HCT116 (cell line): ENCODE data around the gene ZWILCH. TPM values are rescaled to one million over a fixed set of nuclear protein-coding genes. Genes with fewer than 3 reads are reported as not detected.

ENCODE experiments used
- ATAC-seq: fragments of 200-7000 bp; cut with Tn5 transposase; 2 replicates; pipeline ENCODE4 v1.9.1; 2020; ENCODE audit warnings: mild to moderate bottlenecking, moderate library complexity
- BruUV-seq: library from RNA; stranded (reverse); fragments of 400-500 nt; replicated peaks from 2 replicates; lab custom pipeline; 2021; lab: Mats Ljungman, UMichigan
- CTCF ChIA-PET: fragments of 300-600 bp; sonication (Branson Sonifier 250); formaldehyde crosslinking; loops from one replicate; lab custom pipeline; 2021; ENCODE audit warnings: antibody characterized with exemption; lab: Charles Lee
- POLR2A ChIA-PET: fragments of 300-600, 350-600 bp; sonication (Branson Sonifier 250); formaldehyde crosslinking; loops from one replicate; lab custom pipeline; 2021; ENCODE audit warnings: antibody characterized with exemption; lab: Charles Lee
- RAD21 ChIA-PET, 2 experiments: fragments of 300-600 bp; sonication (Branson Sonifier 250); formaldehyde crosslinking; loops; one replicate each; lab custom pipeline; 2023; ENCODE audit warnings: low total read pairs in 2 of 2; ENCODE audit not compliant: uncharacterized antibody in 2 of 2, unreplicated experiment in 2 of 2, low non-redundant PET in 1 of 2; lab: Charles Lee
- DNase-seq: peaks from one replicate; pipeline ENCODE4 v3.0.0-alpha.2; 2010; ENCODE audit warnings: low read depth, low spot score
- H2AFZ ChIP-seq: fragments of 200-600 bp; shearing (Covaris generic), sonication (generic); 2 replicates; pipeline ENCODE4 v1.6.1; 2017; ENCODE audit warnings: low read depth, mixed run types, mixed read lengths, antibody characterized with exemption, low read length; ENCODE audit not compliant: poor library complexity, severe bottlenecking
- H3K27ac ChIP-seq: 2 replicates; pipeline ENCODE4 v1.5.1; 2012; ENCODE audit warnings: low read depth, low read length
- H3K27me3 ChIP-seq: fragments of 200-600 bp; sonication (generic); 2 replicates; pipeline ENCODE4 v1.6.1; 2016; ENCODE audit warnings: mixed run types, low read length, mixed read lengths; ENCODE audit not compliant: insufficient read depth
- H3K36me3 ChIP-seq, 2 experiments: fragments of 200-500 bp in 1 of 2; fragments of 200-600 bp in 1 of 2; sonication (Bioruptor generic) in 1 of 2; sonication (generic) in 1 of 2; 2 replicates each; pipeline versions ENCODE4 v1.5.1 to v1.6.1; 2014 to 2016; ENCODE audit warnings: low read length in 2 of 2, inconsistent platforms in 1 of 2, mixed read lengths in 1 of 2, mixed run types in 1 of 2; ENCODE audit not compliant: insufficient read depth in 2 of 2, control insufficient read depth in 1 of 2
- H3K4me1 ChIP-seq, 2 experiments: fragments of 200-600 bp in 1 of 2; sonication (generic) in 1 of 2; 2 replicates each; pipeline versions ENCODE4 v1.5.1 to v1.6.1; 2012 to 2017; ENCODE audit warnings: low read length in 2 of 2, inconsistent platforms in 1 of 2, mild to moderate bottlenecking in 1 of 2, mixed read lengths in 1 of 2, mixed run types in 1 of 2, moderate library complexity in 1 of 2; ENCODE audit not compliant: insufficient read depth in 2 of 2, control insufficient read depth in 1 of 2
- H3K4me2 ChIP-seq: fragments of 200-600 bp; sonication (generic); 2 replicates; pipeline ENCODE4 v1.6.1; 2017; ENCODE audit warnings: mixed run types, low read length, mixed read lengths
- H3K4me3 ChIP-seq, 2 experiments: fragments of 200-600 bp in 1 of 2; sonication (generic) in 1 of 2; replicated peaks in 1 of 2; 2 replicates each; pipeline ENCODE4 v1.5.1; 2011 to 2016; ENCODE audit warnings: low read length in 2 of 2, control low read depth in 1 of 2, low read depth in 1 of 2, mild to moderate bottlenecking in 1 of 2, mixed read lengths in 1 of 2, mixed run types in 1 of 2
- H3K79me2 ChIP-seq: fragments of 200-600 bp; sonication (generic); 2 replicates; pipeline ENCODE4 v1.6.1; 2017; ENCODE audit warnings: mild to moderate bottlenecking, mixed run types, low read length, moderate library complexity, mixed read lengths; ENCODE audit not compliant: insufficient read depth
- H3K9ac ChIP-seq: fragments of 200-600 bp; sonication (generic); 2 replicates; pipeline ENCODE4 v1.6.1; 2016; ENCODE audit warnings: low read length, mixed read lengths
- H3K9me2 ChIP-seq: fragments of 200-600 bp; sonication (generic), shearing (Covaris generic); 2 replicates; pipeline ENCODE4 v1.6.1; 2017; ENCODE audit warnings: mixed run types, mild to moderate bottlenecking, moderate library complexity; ENCODE audit not compliant: insufficient read depth
- H3K9me3 ChIP-seq, 2 experiments: fragments of 200-500 bp in 1 of 2; fragments of 200-600 bp in 1 of 2; sonication (Bioruptor generic) in 1 of 2; sonication (generic) in 1 of 2; 2 replicates each; pipeline ENCODE4 v1.6.1; 2014 to 2017; ENCODE audit warnings: low read length in 2 of 2, mixed read lengths in 2 of 2, inconsistent platforms in 1 of 2, low read depth in 1 of 2, mild to moderate bottlenecking in 1 of 2, mixed run types in 1 of 2, moderate library complexity in 1 of 2; ENCODE audit not compliant: control insufficient read depth in 1 of 2, insufficient read depth in 1 of 2
- H4K20me1 ChIP-seq: fragments of 200-600 bp; sonication (generic), shearing (Covaris generic); 2 replicates; pipeline ENCODE4 v1.6.1; 2017; ENCODE audit warnings: mixed run types, mild to moderate bottlenecking, moderate library complexity; ENCODE audit not compliant: insufficient read depth
- CEBPB ChIP-seq: IDR thresholded peaks from 2 replicates; pipeline ENCODE4 v1.6.1; 2012; ENCODE audit warnings: low read depth
- EGR1 ChIP-seq: IDR thresholded peaks from 2 replicates; pipeline ENCODE4 v1.6.1; 2012; ENCODE audit warnings: low read depth
- EZH2 ChIP-seq: fragments of 200-600 bp; sonication (generic); IDR thresholded peaks from 2 replicates; pipeline ENCODE4 v1.6.1; 2017; ENCODE audit warnings: antibody characterized with exemption, mixed run types
- FOSL1 ChIP-seq: IDR thresholded peaks from 2 replicates; pipeline ENCODE4 v1.6.1; 2012; ENCODE audit warnings: low read depth
- TCF7L2 ChIP-seq: IDR thresholded peaks from 2 replicates; pipeline ENCODE4 v1.7.0; 2011; ENCODE audit warnings: borderline replicate concordance, inconsistent platforms; ENCODE audit not compliant: insufficient read depth, insufficient read length; ENCODE audit errors: extremely low read depth
- YY1 ChIP-seq: IDR thresholded peaks from 2 replicates; pipeline ENCODE4 v1.6.1; 2011; ENCODE audit warnings: low read length, low read depth, moderate library complexity, mild to moderate bottlenecking; ENCODE audit not compliant: insufficient replicate concordance; ENCODE audit errors: extremely low read depth
- ZFX ChIP-seq: fragments of 450-650 bp; IDR thresholded peaks from 2 replicates; pipeline ENCODE4 v1.6.1; 2017
- intact Hi-C: fragments of 100-400 bp; cut with micrococcal nuclease; formaldehyde crosslinking; loops from 2 replicates; pipeline ENCODE4 v1.10.0; 2022
- total RNA-seq: library from RNA; stranded (reverse); gene quantifications from one replicate; pipeline ENCODE4 v1.2.1, GENCODE V29; 2021; ENCODE audit not compliant: unreplicated experiment
- TF ChIP-seq, protein P1 (sequence below), 3 experiments: fragments of 200-600 bp in 1 of 3; sonication (generic) in 1 of 3; IDR thresholded peaks in 2 of 3; conservative IDR thresholded peaks in 1 of 3; 2 replicates each; pipeline ENCODE4 v1.5.1; 2012 to 2017; ENCODE audit warnings: low read depth in 2 of 3, low read length in 2 of 3, antibody characterized with exemption in 1 of 3, borderline replicate concordance in 1 of 3, control low read depth in 1 of 3, mild to moderate bottlenecking in 1 of 3, mixed read lengths in 1 of 3, mixed run types in 1 of 3, moderate library complexity in 1 of 3; ENCODE audit not compliant: insufficient read depth in 1 of 3
- TF ChIP-seq, protein P2 (sequence below): IDR thresholded peaks from 2 replicates; pipeline ENCODE4 v1.6.1; 2011; ENCODE audit warnings: mild to moderate bottlenecking, low read length, moderate library complexity; ENCODE audit not compliant: insufficient replicate concordance; ENCODE audit errors: extremely low read depth
- TF ChIP-seq, protein P3 (sequence below): IDR thresholded peaks from 2 replicates; pipeline ENCODE4 v1.6.1; 2012
- TF ChIP-seq, protein P4 (sequence below): IDR thresholded peaks from 2 replicates; pipeline ENCODE4 v1.6.1; 2012

The ZWILCH gene
- total RNA-seq, 1 experiment from 2014 or later = 25.8 TPM

DNA sequence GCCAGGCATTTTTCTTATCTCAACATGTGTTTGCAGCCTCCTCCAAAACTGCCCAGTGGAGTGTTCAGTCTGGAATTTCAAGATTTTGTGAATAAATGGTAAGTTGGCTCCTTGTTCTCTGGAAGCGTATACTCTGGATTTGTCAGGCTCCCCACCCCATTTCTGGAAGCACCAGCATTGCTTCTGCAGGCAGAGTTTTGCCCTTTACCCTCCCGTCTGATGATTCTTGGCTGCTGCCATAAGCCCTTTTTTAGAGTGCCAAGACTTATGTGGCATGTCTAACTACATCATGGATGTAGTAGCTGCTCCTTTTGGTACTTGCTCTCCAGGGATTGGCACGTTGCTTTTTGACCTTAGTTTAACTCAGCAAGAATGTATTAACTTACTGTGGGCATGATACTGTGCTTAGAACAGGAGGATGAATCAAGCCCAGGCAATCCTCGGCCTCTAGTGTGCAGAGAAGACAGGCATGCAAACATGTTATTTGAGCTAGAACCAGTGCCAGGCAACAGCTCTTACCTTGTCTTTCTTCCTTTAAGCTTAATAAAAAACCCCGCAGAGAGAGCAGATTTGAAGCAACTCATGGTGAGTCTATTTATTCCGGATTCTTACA is 15.8 kb upstream of the ZWILCH start:
- ChIA-PET CTCF (interaction anchor here (2.0 kb wide), 1 partner anchor 9 kb away, joined by 8 read pairs; no protein-coding TSS in a partner anchor), POLR2A (interaction anchor here (0.9 kb wide), 1 partner anchor 8 kb away, joined by 3 read pairs; no protein-coding TSS in a partner anchor), RAD21 (no interaction called here)
- H3K9me3 ChIP-seq = no peaks in the 10 kb centered on the region
- intact Hi-C loops = no loop called here
- H3K36me3 ChIP-seq = peaks cover 35 to 40% of the 10 kb centered on the region in 2 experiments
- H3K9ac ChIP-seq = no peak overlapping the region
- H3K4me1 ChIP-seq = no peaks in the 10 kb centered on the region; a peak in 1 of 4 replicates
- DNase-seq = no peak
- no peak for ATAC-seq
- BruUV-seq = no TSS peak
- peaks cover 10% of the 10 kb centered on the region; the same call in 1 of the 2 replicates for H3K79me2 ChIP-seq
- no peak overlapping the region for H3K4me3 ChIP-seq
- TF ChIP-seq CEBPB (no peak), YY1 (no peak), FOSL1 (no peak), ZFX (no peak), EGR1 (no peak), TCF7L2 (no peak), EZH2 (no peak)
- TF ChIP-seq, protein P1, sequence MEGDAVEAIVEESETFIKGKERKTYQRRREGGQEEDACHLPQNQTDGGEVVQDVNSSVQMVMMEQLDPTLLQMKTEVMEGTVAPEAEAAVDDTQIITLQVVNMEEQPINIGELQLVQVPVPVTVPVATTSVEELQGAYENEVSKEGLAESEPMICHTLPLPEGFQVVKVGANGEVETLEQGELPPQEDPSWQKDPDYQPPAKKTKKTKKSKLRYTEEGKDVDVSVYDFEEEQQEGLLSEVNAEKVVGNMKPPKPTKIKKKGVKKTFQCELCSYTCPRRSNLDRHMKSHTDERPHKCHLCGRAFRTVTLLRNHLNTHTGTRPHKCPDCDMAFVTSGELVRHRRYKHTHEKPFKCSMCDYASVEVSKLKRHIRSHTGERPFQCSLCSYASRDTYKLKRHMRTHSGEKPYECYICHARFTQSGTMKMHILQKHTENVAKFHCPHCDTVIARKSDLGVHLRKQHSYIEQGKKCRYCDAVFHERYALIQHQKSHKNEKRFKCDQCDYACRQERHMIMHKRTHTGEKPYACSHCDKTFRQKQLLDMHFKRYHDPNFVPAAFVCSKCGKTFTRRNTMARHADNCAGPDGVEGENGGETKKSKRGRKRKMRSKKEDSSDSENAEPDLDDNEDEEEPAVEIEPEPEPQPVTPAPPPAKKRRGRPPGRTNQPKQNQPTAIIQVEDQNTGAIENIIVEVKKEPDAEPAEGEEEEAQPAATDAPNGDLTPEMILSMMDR (IDR thresholded peaks at IDR 0.05 in 2 of 3, conservative IDR thresholded peaks at IDR 0.05 in 1 of 3; ENCODE audit: borderline replicate concordance in 1 of 3, insufficient read depth in 1 of 3, low read depth in 2 of 3, low read length in 2 of 3) = no peak
- TF ChIP-seq, protein P2, sequence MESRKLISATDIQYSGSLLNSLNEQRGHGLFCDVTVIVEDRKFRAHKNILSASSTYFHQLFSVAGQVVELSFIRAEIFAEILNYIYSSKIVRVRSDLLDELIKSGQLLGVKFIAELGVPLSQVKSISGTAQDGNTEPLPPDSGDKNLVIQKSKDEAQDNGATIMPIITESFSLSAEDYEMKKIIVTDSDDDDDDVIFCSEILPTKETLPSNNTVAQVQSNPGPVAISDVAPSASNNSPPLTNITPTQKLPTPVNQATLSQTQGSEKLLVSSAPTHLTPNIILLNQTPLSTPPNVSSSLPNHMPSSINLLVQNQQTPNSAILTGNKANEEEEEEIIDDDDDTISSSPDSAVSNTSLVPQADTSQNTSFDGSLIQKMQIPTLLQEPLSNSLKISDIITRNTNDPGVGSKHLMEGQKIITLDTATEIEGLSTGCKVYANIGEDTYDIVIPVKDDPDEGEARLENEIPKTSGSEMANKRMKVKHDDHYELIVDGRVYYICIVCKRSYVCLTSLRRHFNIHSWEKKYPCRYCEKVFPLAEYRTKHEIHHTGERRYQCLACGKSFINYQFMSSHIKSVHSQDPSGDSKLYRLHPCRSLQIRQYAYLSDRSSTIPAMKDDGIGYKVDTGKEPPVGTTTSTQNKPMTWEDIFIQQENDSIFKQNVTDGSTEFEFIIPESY = no peak
- TF ChIP-seq, protein P3, sequence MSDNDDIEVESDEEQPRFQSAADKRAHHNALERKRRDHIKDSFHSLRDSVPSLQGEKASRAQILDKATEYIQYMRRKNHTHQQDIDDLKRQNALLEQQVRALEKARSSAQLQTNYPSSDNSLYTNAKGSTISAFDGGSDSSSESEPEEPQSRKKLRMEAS = no peak
- TF ChIP-seq, protein P4, sequence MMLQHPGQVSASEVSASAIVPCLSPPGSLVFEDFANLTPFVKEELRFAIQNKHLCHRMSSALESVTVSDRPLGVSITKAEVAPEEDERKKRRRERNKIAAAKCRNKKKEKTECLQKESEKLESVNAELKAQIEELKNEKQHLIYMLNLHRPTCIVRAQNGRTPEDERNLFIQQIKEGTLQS = no peak
- H4K20me1 ChIP-seq = no peaks in the 10 kb centered on the region
- H2AFZ ChIP-seq = no peak overlapping the region
- no peaks in the 10 kb centered on the region for H3K27me3 ChIP-seq
- no peaks in the 10 kb centered on the region for H3K9me2 ChIP-seq
- H3K4me2 ChIP-seq = no peak overlapping the region
- H3K27ac ChIP-seq = no peak overlapping the region
